MM.1S (cell line): ENCODE results near the gene NKX2-3.

Experiments
- EZH2 ChIP-seq: fragments of 300-600 bp; sonication (generic); optimal IDR thresholded peaks from 2 replicates; pipeline ENCODE3; 2017; ENCODE audit warnings: low read depth, mild to moderate bottlenecking, antibody characterized with exemption, low read length, mixed read lengths
- TF ChIP-seq, protein P1 (sequence below): fragments of 300-600 bp; sonication (generic); IDR thresholded peaks from 2 replicates; pipeline ENCODE4 v1.5.1; 2016; ENCODE audit warnings: antibody characterized with exemption, low read length, mixed read lengths

DNA sequence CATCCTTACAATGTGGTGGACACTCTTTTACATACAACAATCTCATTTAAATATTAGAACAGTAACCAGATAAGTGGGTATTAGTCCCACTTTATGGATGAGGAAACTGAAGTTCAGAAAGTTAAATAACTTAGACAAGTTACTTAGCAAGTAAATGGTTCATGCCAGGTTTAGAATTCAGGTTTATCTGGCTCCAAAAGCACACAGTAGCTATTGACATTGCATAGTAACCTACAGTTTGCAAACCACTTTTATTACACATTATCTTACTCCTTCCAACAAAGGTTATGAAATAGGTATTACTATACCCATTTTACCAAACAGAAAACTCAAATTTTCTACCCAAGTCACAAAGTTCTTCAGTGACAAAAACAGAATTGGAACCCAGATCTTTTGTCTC, 19.7 kb upstream of the NKX2-3 start:
- TF ChIP-seq, protein P1, sequence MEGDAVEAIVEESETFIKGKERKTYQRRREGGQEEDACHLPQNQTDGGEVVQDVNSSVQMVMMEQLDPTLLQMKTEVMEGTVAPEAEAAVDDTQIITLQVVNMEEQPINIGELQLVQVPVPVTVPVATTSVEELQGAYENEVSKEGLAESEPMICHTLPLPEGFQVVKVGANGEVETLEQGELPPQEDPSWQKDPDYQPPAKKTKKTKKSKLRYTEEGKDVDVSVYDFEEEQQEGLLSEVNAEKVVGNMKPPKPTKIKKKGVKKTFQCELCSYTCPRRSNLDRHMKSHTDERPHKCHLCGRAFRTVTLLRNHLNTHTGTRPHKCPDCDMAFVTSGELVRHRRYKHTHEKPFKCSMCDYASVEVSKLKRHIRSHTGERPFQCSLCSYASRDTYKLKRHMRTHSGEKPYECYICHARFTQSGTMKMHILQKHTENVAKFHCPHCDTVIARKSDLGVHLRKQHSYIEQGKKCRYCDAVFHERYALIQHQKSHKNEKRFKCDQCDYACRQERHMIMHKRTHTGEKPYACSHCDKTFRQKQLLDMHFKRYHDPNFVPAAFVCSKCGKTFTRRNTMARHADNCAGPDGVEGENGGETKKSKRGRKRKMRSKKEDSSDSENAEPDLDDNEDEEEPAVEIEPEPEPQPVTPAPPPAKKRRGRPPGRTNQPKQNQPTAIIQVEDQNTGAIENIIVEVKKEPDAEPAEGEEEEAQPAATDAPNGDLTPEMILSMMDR: no peak
- no peak for TF ChIP-seq EZH2
